Measurements from ENCODE around the gene UXT.

The UXT gene

DNA sequence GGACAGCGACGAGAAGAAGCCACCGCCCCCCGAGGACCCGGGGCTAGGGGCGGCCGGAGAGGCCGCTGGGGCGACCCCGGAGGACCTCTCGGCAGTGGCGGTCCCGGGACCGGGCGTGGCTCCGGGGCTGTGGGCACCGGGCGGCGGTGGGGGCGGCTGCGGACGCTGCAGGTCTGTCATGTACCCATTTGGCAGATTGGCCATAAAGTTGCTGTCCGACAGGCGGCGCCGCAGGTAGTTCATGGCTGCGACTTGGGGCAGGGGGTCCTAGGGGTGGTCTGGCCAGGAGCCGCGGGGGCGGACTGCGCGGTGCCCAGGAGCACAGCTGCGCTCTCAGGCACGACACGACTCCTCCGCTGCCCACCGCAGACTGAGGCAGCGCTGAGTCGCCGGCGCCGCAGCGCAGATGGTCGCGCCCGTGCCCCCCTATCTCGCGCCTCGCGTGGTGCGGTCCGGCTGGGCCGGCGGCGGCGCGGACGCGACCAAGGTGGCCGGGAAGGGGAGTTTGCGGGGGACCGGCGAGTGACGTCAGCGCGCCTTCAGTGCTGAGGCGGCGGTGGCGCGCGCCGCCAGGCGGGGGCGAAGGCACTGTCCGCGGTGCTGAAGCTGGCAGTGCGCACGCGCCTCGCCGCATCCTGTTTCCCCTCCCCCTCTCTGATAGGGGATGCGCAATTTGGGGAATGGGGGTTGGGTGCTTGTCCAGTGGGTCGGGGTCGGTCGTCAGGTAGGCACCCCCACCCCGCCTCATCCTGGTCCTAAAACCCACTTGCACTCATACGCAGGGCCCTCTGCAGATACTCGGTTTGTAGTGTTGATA lies 39.3 kb downstream of the UXT start, which contains the start of gene SYN1:
TSS of gene SYN1 (minus strand) at position 372 of the 817 bp plus-strand sequence. CDS start at position 243, 129 bp downstream.
- DNase-seq (ENCODE audit: extremely low spot score): peak; percentile 84
- POLR2A ChIA-PET: no interaction called here
- TF ChIP-seq, protein P1, sequence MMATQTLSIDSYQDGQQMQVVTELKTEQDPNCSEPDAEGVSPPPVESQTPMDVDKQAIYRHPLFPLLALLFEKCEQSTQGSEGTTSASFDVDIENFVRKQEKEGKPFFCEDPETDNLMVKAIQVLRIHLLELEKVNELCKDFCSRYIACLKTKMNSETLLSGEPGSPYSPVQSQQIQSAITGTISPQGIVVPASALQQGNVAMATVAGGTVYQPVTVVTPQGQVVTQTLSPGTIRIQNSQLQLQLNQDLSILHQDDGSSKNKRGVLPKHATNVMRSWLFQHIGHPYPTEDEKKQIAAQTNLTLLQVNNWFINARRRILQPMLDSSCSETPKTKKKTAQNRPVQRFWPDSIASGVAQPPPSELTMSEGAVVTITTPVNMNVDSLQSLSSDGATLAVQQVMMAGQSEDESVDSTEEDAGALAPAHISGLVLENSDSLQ (IDR thresholded peaks at IDR 0.05): no peak
- TF ChIP-seq CTBP1 (IDR thresholded peaks at IDR 0.05; ENCODE audit: borderline replicate concordance): no peak
- TF ChIP-seq SUZ12 (IDR thresholded peaks at IDR 0.05): no peak
- no peak for TF ChIP-seq FOXA1 (IDR thresholded peaks at IDR 0.05)
- no peak for TF ChIP-seq FOXK2 (IDR thresholded peaks at IDR 0.05)
- no peak for TF ChIP-seq SP1 (IDR thresholded peaks at IDR 0.05)
- TF ChIP-seq BHLHE40 (IDR thresholded peaks at IDR 0.05; ENCODE audit: borderline replicate concordance): no peak
- TF ChIP-seq L3MBTL2 (conservative IDR thresholded peaks at IDR 0.05): no peak
- no peak for TF ChIP-seq HDGF (IDR thresholded peaks at IDR 0.05; ENCODE audit: borderline replicate concordance)
- TF ChIP-seq LEF1 (IDR thresholded peaks at IDR 0.05; ENCODE audit: borderline replicate concordance): no peak
- TF ChIP-seq ZNF384 (IDR thresholded peaks at IDR 0.05): no peak
- CTCF ChIA-PET: no interaction called here

DNA sequence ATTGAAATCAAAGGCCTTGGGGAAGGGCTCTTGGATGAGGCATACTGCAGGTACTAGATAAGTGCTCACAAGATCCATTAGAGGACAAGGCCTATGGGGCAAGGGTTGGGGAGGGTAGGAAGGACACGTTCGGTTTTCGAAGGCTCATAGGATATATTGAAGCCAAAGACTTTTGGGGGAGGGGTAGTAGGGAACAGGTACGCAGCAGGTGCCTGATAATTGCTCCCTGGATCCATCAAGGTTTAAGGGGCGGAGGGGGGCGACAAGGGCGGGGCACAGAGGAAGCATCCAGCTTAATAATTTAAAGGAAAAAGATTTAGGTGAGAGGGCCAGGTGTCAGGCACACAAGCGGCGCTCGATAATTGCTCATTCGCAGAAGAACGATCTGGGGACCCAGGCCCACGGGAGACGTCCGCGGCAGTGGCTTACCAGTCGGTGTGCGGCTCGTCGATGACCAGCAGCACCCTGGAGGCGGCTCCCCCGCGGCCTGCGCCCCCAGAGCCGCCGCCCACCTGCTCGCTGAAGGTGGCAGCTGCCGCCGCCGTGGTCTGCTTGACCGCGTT lies 40.0 kb downstream of the UXT start:
- ChIA-PET POLR2A (no interaction called here), CTCF (no interaction called here)
- TF ChIP-seq ELF4 (IDR thresholded peaks at IDR 0.05) (no peak), LEF1 (IDR thresholded peaks at IDR 0.05; ENCODE audit: borderline replicate concordance) (no peak), HDGF (IDR thresholded peaks at IDR 0.05; ENCODE audit: borderline replicate concordance) (no peak), SUZ12 (IDR thresholded peaks at IDR 0.05) (no peak)
- TF ChIP-seq, protein P1 (IDR thresholded peaks at IDR 0.05): no peak
- DNase-seq (ENCODE audit: extremely low spot score): no peak

DNA sequence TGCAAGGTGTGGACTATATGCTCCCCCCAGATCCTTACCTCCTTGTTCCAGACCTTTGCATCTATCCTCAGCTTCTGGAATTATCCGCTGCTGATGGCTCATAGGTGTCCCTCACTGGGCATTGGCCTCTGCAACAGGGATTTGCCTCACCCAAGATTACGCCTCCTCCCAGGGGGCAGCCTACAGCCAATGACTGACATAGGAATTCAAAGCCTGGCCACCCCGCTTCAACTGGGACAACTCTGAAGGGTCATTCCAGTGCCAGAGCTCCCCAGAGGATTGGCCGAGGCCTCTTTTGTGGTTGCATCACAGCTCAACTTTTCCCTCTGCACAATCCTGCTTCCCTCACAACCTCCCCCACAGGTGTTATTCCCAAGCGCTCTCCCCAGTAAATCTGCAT lies 44.4 kb downstream of the UXT start:
- TF ChIP-seq LEF1 (IDR thresholded peaks at IDR 0.05; ENCODE audit: borderline replicate concordance) (no peak), ZNF384 (IDR thresholded peaks at IDR 0.05) (no peak)
- DNase-seq (ENCODE audit: extremely low spot score): no peak
- ChIA-PET POLR2A (interaction anchor here (1.5 kb wide), 1 partner anchor 9 kb away, joined by 6 read pairs; no protein-coding TSS in a partner anchor), CTCF (no interaction called here)

DNA sequence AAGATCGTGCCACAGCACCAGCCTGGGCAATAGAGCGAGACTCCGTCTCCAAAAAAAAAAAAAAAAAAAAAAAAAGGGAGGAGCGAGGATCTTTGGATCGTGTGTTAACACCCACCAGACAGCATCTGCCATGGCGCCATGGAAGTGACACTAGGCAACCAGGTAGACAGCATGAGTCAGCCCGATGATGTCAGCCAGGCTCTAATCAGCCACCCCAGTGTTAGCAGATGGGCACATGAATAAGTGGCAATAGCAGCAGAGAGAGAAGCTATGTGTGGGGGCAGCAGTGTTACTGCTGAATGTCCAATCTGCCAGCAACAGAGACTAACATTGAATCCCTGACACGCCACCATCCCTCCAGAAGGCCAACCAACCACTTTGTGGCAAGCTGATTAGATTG lies 45.9 kb downstream of the UXT start:
- ChIA-PET POLR2A (interaction anchor here (1.4 kb wide), 1 partner anchor 57 kb away, joined by 3 read pairs; no protein-coding TSS in a partner anchor), CTCF (no interaction called here)
- no peak for DNase-seq (ENCODE audit: extremely low spot score)
- no peak for TF ChIP-seq SUZ12 (IDR thresholded peaks at IDR 0.05)

DNA sequence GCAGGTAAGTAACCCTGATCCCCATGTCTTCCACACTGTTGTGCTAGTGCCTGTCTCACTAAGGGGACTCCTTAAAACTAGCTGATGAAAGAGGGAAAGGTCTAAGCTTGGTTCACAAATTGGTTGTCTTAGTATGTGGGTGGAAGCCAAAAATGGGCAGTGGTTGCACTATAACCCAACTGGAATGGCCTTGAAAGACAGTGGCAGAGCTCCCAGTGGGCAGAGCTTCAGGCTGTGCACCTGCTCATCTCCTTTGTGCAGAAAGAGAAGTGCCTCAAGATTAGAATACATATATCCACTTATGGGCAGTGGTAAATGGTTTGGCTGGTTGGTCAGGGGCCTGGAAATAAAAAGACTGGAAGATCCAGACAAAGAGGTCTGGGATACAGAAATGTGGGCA lies 46.6 kb downstream of the UXT start:
- ChIA-PET POLR2A (no interaction called here), CTCF (no interaction called here)
- TF ChIP-seq ZNF384 (IDR thresholded peaks at IDR 0.05) (no peak), ARNT (IDR thresholded peaks at IDR 0.05) (no peak), FOXK2 (IDR thresholded peaks at IDR 0.05) (no peak), SP1 (IDR thresholded peaks at IDR 0.05) (no peak), ELF4 (IDR thresholded peaks at IDR 0.05) (no peak), HDGF (IDR thresholded peaks at IDR 0.05; ENCODE audit: borderline replicate concordance) (no peak), NFRKB (IDR thresholded peaks at IDR 0.05) (no peak)
- no peak for DNase-seq (ENCODE audit: extremely low spot score)

DNA sequence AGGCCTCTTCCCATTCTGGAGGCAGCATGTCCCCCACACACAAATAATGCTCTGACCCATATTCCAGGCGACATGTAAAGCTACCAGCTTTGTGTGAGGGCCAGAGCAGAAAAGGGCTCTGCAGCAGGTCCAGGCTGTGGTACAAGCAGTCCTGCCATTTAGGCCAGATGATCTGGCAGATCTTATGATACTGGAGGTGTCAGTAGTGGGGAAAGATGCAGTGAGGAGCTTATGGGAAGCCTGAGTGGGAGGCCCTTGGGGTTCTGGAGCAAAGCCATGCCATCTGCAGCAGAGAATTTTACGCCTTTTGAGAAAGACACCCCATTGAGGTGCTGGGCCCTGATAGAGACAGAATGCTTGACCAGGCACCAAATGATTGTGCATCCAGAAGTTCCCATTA lies 47.1 kb downstream of the UXT start:
- CTCF ChIA-PET: no interaction called here
- TF ChIP-seq NFRKB (IDR thresholded peaks at IDR 0.05): no peak
- TF ChIP-seq ZNF384 (IDR thresholded peaks at IDR 0.05): no peak
- no peak for TF ChIP-seq CTBP1 (IDR thresholded peaks at IDR 0.05; ENCODE audit: borderline replicate concordance)
- no peak for TF ChIP-seq L3MBTL2 (conservative IDR thresholded peaks at IDR 0.05)
- TF ChIP-seq FOXM1 (IDR thresholded peaks at IDR 0.05; ENCODE audit: borderline replicate concordance): no peak
- TF ChIP-seq FOXK2 (IDR thresholded peaks at IDR 0.05): no peak
- TF ChIP-seq FOXA1 (IDR thresholded peaks at IDR 0.05): no peak
- TF ChIP-seq SP1 (IDR thresholded peaks at IDR 0.05): no peak
- TF ChIP-seq ELF4 (IDR thresholded peaks at IDR 0.05): no peak
- TF ChIP-seq BHLHE40 (IDR thresholded peaks at IDR 0.05; ENCODE audit: borderline replicate concordance): no peak
- TF ChIP-seq ARNT (IDR thresholded peaks at IDR 0.05): no peak
- POLR2A ChIA-PET: no interaction called here
- DNase-seq (ENCODE audit: extremely low spot score): no peak

DNA sequence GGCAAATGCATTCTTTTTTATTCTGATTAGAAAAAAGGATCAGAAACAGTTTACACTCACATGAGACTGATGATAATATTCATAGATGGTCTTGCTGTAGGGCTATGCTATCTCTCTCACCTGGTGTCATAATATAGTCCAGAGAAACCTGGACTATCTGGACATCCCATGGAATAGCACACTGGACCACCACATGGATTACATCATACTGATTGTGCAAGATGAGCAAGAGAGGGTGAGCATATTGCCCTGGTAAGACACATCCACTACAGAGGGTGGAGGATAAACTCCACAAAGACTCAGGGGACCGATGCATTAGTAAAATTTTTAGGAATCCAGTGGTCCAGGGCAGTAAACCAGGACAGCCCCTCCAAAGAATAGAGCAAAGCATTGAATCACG lies 47.5 kb downstream of the UXT start:
- TF ChIP-seq FOXA1 (IDR thresholded peaks at IDR 0.05): no peak
- TF ChIP-seq HDGF (IDR thresholded peaks at IDR 0.05; ENCODE audit: borderline replicate concordance): no peak
- no peak for TF ChIP-seq CTBP1 (IDR thresholded peaks at IDR 0.05; ENCODE audit: borderline replicate concordance)
- no peak for TF ChIP-seq SUZ12 (IDR thresholded peaks at IDR 0.05)
- TF ChIP-seq LEF1 (IDR thresholded peaks at IDR 0.05; ENCODE audit: borderline replicate concordance): no peak
- TF ChIP-seq, protein P1 (IDR thresholded peaks at IDR 0.05): no peak
- no peak for TF ChIP-seq TARDBP (IDR thresholded peaks at IDR 0.05)
- TF ChIP-seq L3MBTL2 (conservative IDR thresholded peaks at IDR 0.05): no peak
- TF ChIP-seq FOXK2 (IDR thresholded peaks at IDR 0.05): no peak
- TF ChIP-seq ZNF384 (IDR thresholded peaks at IDR 0.05): no peak
- no peak for TF ChIP-seq NFRKB (IDR thresholded peaks at IDR 0.05)
- no peak for TF ChIP-seq ELF4 (IDR thresholded peaks at IDR 0.05)
- TF ChIP-seq ARNT (IDR thresholded peaks at IDR 0.05): no peak
- TF ChIP-seq FOXM1 (IDR thresholded peaks at IDR 0.05; ENCODE audit: borderline replicate concordance): no peak
- TF ChIP-seq BHLHE40 (IDR thresholded peaks at IDR 0.05; ENCODE audit: borderline replicate concordance): no peak
- no peak for TF ChIP-seq SP1 (IDR thresholded peaks at IDR 0.05)
- POLR2A ChIA-PET: no interaction called here
- CTCF ChIA-PET: no interaction called here
- DNase-seq (ENCODE audit: extremely low spot score): no peak

All from HEK293T (cell line).